ENCODE data around the gene PDE6C. TPM values are rescaled to one million over a fixed set of nuclear protein-coding genes. Genes with fewer than 3 reads are reported as not detected.

Gene PDE6C
- total and polyA plus RNA-seq, 12 donors = not detected

GRCh38 chr10:93670372-93670771 lies 58.0 kb downstream of the PDE6C start:
- Histone ChIP-seq H3K36me3 (peaks cover 0 to 100% (median 51%) of the 10 kb centered on the region in 9 donors), H3K4me1 (no peaks in the 10 kb centered on the region), H3K27ac (no peak overlapping the region), H3K9me3 (no peaks in the 10 kb centered on the region), H3K27me3 (no peaks in the 10 kb centered on the region), H3K4me3 (no peak overlapping the region)
- no peak for ATAC-seq
- no peak for TF ChIP-seq CTCF (IDR thresholded peaks at IDR 0.05)
- DNase-seq = no peak
- intact Hi-C loops (cut with DNase I) = loop anchor here in 1 of 10 donors (10.0 kb wide), 1 partner anchor 116 kb away; no protein-coding TSS in a partner anchor

- H3K9me3 ChIP-seq = no peaks in the 10 kb centered on the region
- H3K4me3 ChIP-seq = no peak overlapping the region
- DNase-seq (no peak), ATAC-seq (no peak)
- no peaks in the 10 kb centered on the region for H3K4me1 ChIP-seq
- no peak for TF ChIP-seq CTCF (IDR thresholded peaks at IDR 0.05)
- 95 to 97% methylated on average over 2 of the region's 2 CpGs for WGBS, 2 donors
- H3K27ac ChIP-seq = no peak overlapping the region
- no peaks in the 10 kb centered on the region for H3K27me3 ChIP-seq
- H3K36me3 ChIP-seq = peaks cover 0 to 100% (median 51%) of the 10 kb centered on the region in 9 donors
- intact Hi-C loops (cut with DNase I) = loop anchor here in 1 of 10 donors (10.0 kb wide), 1 partner anchor 116 kb away; no protein-coding TSS in a partner anchor
Observed at GRCh38 chr10:93671042-93671441, 58.7 kb downstream of the PDE6C start.

GRCh38 chr10:93672022-93672678 lies 59.8 kb downstream of the PDE6C start:
- no peak for TF ChIP-seq CTCF (IDR thresholded peaks at IDR 0.05)
- no peak overlapping the region for H3K4me3 ChIP-seq
- no peaks in the 10 kb centered on the region for H3K27me3 ChIP-seq
- DNase-seq = no peak
- intact Hi-C loops (cut with DNase I) = loop anchor here in 1 of 10 donors (10.0 kb wide), 1 partner anchor 117 kb away; no protein-coding TSS in a partner anchor
- peaks cover 0 to 100% (median 45%) of the 10 kb centered on the region in 9 donors for H3K36me3 ChIP-seq
- no peaks in the 10 kb centered on the region for H3K9me3 ChIP-seq
- H3K4me1 ChIP-seq = no peaks in the 10 kb centered on the region
- ATAC-seq = no peak
- 79 to 87% methylated on average over 2 of the region's 2 CpGs for WGBS, 2 donors
- no peak overlapping the region for H3K27ac ChIP-seq

GRCh38 chr10:93672890-93673289 lies 60.6 kb downstream of the PDE6C start:
- intact Hi-C loops (cut with DNase I) = loop anchor here in 1 of 10 donors (10.0 kb wide), 1 partner anchor 118 kb away; no protein-coding TSS in a partner anchor
- 87 to 89% methylated on average over 2 of the region's 2 CpGs for WGBS, 2 donors
- no peak for TF ChIP-seq CTCF (IDR thresholded peaks at IDR 0.05)
- no peak overlapping the region for H3K4me3 ChIP-seq
- H3K4me1 ChIP-seq = no peaks in the 10 kb centered on the region
- no peaks in the 10 kb centered on the region for H3K9me3 ChIP-seq
- DNase-seq = no peak
- H3K36me3 ChIP-seq = peaks cover 0 to 100% (median 43%) of the 10 kb centered on the region in 9 donors
- ATAC-seq = no peak
- no peaks in the 10 kb centered on the region for H3K27me3 ChIP-seq
- no peak overlapping the region for H3K27ac ChIP-seq

Measured in heart right ventricle (tissue), 16 donors.